Endodermal cell (in vitro differentiated cells): ENCODE measurements around the gene FAM210A. TPM values are rescaled to one million over a fixed set of nuclear protein-coding genes. Genes with fewer than 3 reads are reported as not detected.
A peak's percentile ranks its signal among the peaks of the same experiment; 100 is the strongest.

ENCODE experiments used
- DNase-seq: peaks from one replicate; pipeline ENCODE4 v3.0.0-alpha.2; 2017
- H3K27ac ChIP-seq: 2 replicates; pipeline ENCODE4 v1.5.1; 2013; ENCODE audit warnings: mild to moderate bottlenecking, low read depth, low read length, moderate library complexity
- H3K27me3 ChIP-seq: 2 replicates; pipeline ENCODE4 v1.6.1; 2013; ENCODE audit warnings: mild to moderate bottlenecking, low read length, moderate library complexity; ENCODE audit not compliant: insufficient read depth, control insufficient read depth, poor library complexity, severe bottlenecking
- H3K36me3 ChIP-seq: 2 replicates; pipeline ENCODE4 v1.7.0; 2013; ENCODE audit warnings: mild to moderate bottlenecking, low read length, moderate library complexity; ENCODE audit not compliant: control insufficient read depth, insufficient read depth
- H3K4me1 ChIP-seq: one replicate; pipeline ENCODE4 v1.7.0; 2013; ENCODE audit warnings: low read length; ENCODE audit not compliant: control insufficient read depth, insufficient read depth
- H3K4me3 ChIP-seq: 2 replicates; pipeline ENCODE4 v1.5.1; 2013; ENCODE audit warnings: mild to moderate bottlenecking, low read length, moderate library complexity
- H3K9ac ChIP-seq: 2 replicates; pipeline ENCODE4 v1.6.1; 2013; ENCODE audit warnings: mild to moderate bottlenecking, low read length, moderate library complexity; ENCODE audit not compliant: poor library complexity, severe bottlenecking; ENCODE audit errors: extremely low read depth
- H3K9me3 ChIP-seq: 2 replicates; pipeline ENCODE4 v1.6.1; 2013; ENCODE audit warnings: mild to moderate bottlenecking, low read length, moderate library complexity; ENCODE audit not compliant: control insufficient read depth
- H3K27ac Mint-ChIP-seq: 2 replicates; pipeline ENCODE4 v1.8.0; 2020; ENCODE audit warnings: mixed read lengths
- H3K27me3 Mint-ChIP-seq: 2 replicates; pipeline ENCODE4 v1.8.0; 2021; ENCODE audit warnings: mild to moderate bottlenecking, mixed read lengths; ENCODE audit not compliant: insufficient read depth
- H3K36me3 Mint-ChIP-seq: 2 replicates; pipeline ENCODE4 v1.8.0; 2020; ENCODE audit warnings: low read depth, mixed read lengths
- H3K4me1 Mint-ChIP-seq: 2 replicates; pipeline ENCODE4 v1.8.0; 2020; ENCODE audit warnings: mixed read lengths
- H3K4me3 Mint-ChIP-seq: 2 replicates; pipeline ENCODE4 v1.8.0; 2020; ENCODE audit warnings: mild to moderate bottlenecking, moderate library complexity, mixed read lengths
- H3K9me3 Mint-ChIP-seq: 2 replicates; pipeline ENCODE4 v1.8.0; 2020; ENCODE audit warnings: mild to moderate bottlenecking, mixed read lengths
- WGBS, 2 experiments: methylation state at CpG; one replicate each; pipeline versions ENCODE4 v1.1.5 to v1.1.7; 2013; ENCODE audit warnings: missing lambda C conversion rate in 2 of 2, mixed read lengths in 1 of 2; ENCODE audit not compliant: insufficient coverage in 1 of 2, insufficient read length in 1 of 2; 5-methylcytosine and 5-hydroxymethylcytosine counted together
- total RNA-seq, 2 donors: library from RNA; stranded (reverse); fragmentation: NEBNext Ultra II Directional in 1 of 2; extraction: Animal tissue kit (Norgen Biotek cat#: 25700) in 1 of 2; gene quantifications; 2 replicates in 1 of 2; 3 replicates in 1 of 2; pipeline ENCODE4 v1.2.1, GENCODE V29; 2021
- TF ChIP-seq, protein P1 (sequence below): fragments of 200-600 bp; sonication (generic); conservative IDR thresholded peaks from 2 replicates; pipeline ENCODE4 v1.5.0; 2021; ENCODE audit warnings: antibody characterized with exemption, mild to moderate bottlenecking

The FAM210A gene
- total RNA-seq, 2 donors from 2014 or later = 23.2 to 27.0 TPM

DNA sequence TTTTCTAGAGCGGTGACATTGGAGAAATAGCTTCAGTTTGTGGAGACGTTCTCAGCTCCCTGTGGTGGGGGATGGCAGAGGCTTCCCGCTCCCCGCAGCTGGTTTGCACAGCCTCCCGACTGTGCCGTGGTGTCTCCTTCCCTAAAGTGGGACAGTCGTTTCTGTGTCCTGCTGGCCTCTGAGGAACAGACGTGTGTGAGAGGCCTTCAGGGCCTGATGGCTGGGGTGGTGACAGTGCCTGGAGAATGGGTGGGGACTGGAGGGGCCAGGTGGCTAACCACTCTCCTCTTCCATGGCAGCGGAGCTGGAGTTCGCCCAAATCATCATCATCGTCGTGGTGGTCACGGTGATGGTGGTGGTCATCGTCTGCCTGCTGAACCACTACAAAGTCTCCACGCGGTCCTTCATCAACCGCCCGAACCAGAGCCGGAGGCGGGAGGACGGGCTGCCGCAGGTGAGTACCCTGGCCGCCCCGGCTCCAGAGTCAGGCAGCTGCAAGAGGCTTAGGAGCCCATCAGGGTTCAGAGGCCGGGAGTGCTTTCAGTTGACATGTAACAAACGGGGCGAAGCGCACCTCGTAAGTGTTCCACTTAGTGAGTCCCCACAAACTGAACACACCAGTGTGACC is 105.4 kb downstream of the FAM210A start:
- Mint-ChIP-seq H3K4me3 (no peak overlapping the region), H3K36me3 (no peaks in the 10 kb centered on the region), H3K9me3 (no peaks in the 10 kb centered on the region), H3K4me1 (no peaks in the 10 kb centered on the region), H3K27ac (no peak overlapping the region), H3K27me3 (no peaks in the 10 kb centered on the region)
- no peaks in the 10 kb centered on the region for H3K9me3 ChIP-seq
- H3K27me3 ChIP-seq = no peaks in the 10 kb centered on the region
- WGBS, 2 experiments = 95% methylated on average over 25 to 29 of the region's 29 CpGs
- H3K36me3 ChIP-seq = no peaks in the 10 kb centered on the region
- no peak overlapping the region for H3K27ac ChIP-seq
- H3K9ac ChIP-seq = no peak overlapping the region
- no peaks in the 10 kb centered on the region for H3K4me1 ChIP-seq
- no peak for DNase-seq
- H3K4me3 ChIP-seq = no peak overlapping the region
- TF ChIP-seq, protein P1, sequence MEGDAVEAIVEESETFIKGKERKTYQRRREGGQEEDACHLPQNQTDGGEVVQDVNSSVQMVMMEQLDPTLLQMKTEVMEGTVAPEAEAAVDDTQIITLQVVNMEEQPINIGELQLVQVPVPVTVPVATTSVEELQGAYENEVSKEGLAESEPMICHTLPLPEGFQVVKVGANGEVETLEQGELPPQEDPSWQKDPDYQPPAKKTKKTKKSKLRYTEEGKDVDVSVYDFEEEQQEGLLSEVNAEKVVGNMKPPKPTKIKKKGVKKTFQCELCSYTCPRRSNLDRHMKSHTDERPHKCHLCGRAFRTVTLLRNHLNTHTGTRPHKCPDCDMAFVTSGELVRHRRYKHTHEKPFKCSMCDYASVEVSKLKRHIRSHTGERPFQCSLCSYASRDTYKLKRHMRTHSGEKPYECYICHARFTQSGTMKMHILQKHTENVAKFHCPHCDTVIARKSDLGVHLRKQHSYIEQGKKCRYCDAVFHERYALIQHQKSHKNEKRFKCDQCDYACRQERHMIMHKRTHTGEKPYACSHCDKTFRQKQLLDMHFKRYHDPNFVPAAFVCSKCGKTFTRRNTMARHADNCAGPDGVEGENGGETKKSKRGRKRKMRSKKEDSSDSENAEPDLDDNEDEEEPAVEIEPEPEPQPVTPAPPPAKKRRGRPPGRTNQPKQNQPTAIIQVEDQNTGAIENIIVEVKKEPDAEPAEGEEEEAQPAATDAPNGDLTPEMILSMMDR = no peak

DNA sequence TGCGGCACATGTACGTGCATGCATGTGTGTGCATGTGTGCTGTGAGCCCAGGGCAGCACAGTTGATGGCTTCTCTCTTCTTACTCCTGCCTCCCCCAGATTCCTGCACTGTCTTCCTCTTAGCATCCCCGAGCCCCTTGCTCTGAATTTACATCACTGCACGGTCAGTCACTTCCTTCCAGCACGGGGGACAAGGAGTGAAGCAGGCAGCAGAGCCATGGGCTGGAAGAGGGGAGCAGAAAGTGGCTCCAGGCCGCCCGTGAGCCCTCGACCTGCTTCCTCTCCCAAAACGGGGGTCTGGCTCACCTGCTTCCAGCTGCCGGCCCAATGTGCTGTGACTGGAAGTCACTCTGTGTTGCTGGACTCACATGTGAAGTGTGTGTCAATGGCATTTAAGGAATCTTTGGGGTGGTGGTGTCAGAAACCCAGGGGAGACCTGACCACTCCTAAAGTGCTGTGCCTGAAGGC is 106.1 kb downstream of the FAM210A start:
- DNase-seq = no peak
- Histone ChIP-seq H3K27ac (no peak overlapping the region), H3K4me3 (no peak overlapping the region), H3K9ac (no peak overlapping the region), H3K27me3 (no peaks in the 10 kb centered on the region), H3K9me3 (no peaks in the 10 kb centered on the region), H3K4me1 (no peaks in the 10 kb centered on the region), H3K36me3 (no peaks in the 10 kb centered on the region)
- Mint-ChIP-seq H3K36me3 (no peaks in the 10 kb centered on the region), H3K27ac (no peak overlapping the region), H3K9me3 (no peaks in the 10 kb centered on the region), H3K4me1 (no peaks in the 10 kb centered on the region), H3K4me3 (no peak overlapping the region), H3K27me3 (no peaks in the 10 kb centered on the region)
- WGBS, 2 experiments = 94 to 97% methylated on average over 7 to 10 of the region's 10 CpGs
- TF ChIP-seq, protein P1 = no peak

DNA sequence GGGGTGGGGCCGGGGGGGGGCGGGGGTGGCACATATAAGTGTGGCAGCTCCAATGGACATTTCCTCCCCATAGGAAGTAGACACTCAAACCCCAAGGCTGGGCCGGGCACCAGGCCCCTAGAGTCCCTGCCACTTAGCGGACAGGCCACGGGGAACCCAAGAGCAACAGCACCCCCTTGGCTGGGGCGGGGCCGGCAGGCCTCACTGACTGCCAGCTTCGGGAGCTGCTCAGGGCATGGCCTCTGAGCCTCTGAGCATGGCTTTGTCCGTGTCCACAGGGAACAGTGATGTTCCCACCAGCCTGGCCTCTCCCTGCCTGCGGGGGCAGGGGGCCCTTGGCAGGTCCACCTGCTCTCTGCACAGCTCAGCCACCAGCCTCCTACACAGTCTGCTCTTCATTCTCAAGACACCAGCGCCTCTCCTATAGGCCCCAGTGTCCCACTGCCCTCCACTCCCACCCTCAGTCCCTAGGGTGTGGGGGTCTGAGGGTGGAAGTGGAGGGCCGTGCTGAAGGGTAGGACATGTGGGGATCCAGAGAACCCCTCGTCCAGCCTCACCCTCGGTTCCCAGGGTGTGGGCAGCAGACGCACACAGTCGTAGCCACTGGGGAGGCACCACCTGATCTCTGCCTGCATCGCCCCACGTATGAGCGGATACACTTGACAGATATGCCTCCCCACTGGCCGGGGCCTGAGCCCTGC is 106.7 kb downstream of the FAM210A start:
- Histone ChIP-seq H3K4me1 (no peaks in the 10 kb centered on the region), H3K36me3 (no peaks in the 10 kb centered on the region), H3K9ac (no peak overlapping the region), H3K27ac (no peak overlapping the region), H3K27me3 (no peaks in the 10 kb centered on the region), H3K9me3 (no peaks in the 10 kb centered on the region), H3K4me3 (no peak overlapping the region)
- Mint-ChIP-seq H3K4me1 (no peaks in the 10 kb centered on the region), H3K27me3 (no peaks in the 10 kb centered on the region), H3K36me3 (no peaks in the 10 kb centered on the region), H3K9me3 (no peaks in the 10 kb centered on the region), H3K27ac (no peak overlapping the region), H3K4me3 (no peak overlapping the region)
- TF ChIP-seq, protein P1 = no peak
- DNase-seq = peak; percentile 46
- 91 to 94% methylated on average over 9 to 18 of the region's 20 CpGs for WGBS, 2 experiments
